ENCODE results near the gene RNF180.

RNF180 gene

GRCh38 chr5:64165500-64166200, at the start of gene RNF180:
TSS of gene RNF180 (plus strand) at chr5:64165843. CDS start at chr5:64200808, 34,965 bp downstream.
- TF ChIP-seq CTCF (conservative IDR thresholded peaks at IDR 0.05; ENCODE audit: control insufficient read depth, insufficient read depth, low read depth, low read length) = no peak
- peak within 1 kb of the TSS; percentile 54 for H3K4me3 ChIP-seq (ENCODE audit: control insufficient read depth, low read depth, low read length)
- DNase-seq (ENCODE audit: low read depth) = peak; percentile 20

- TF ChIP-seq CTCF (conservative IDR thresholded peaks at IDR 0.05; ENCODE audit: control insufficient read depth, insufficient read depth, low read depth, low read length) = no peak
Observed at GRCh38 chr5:64125521-64125920, 40.1 kb upstream of the RNF180 start.

GRCh38 chr5:64126202-64126741, 39.4 kb upstream of the RNF180 start:
- DNase-seq (ENCODE audit: low read depth) = no peak
- no peak for TF ChIP-seq CTCF (conservative IDR thresholded peaks at IDR 0.05; ENCODE audit: control insufficient read depth, insufficient read depth, low read depth, low read length)
- H3K4me3 ChIP-seq (ENCODE audit: control insufficient read depth, low read depth, low read length) = no peak overlapping the region

More at GRCh38 chr5:64125521-64125920, 40.1 kb upstream of the RNF180 start:
- H3K4me3 ChIP-seq (ENCODE audit: control insufficient read depth, low read depth, low read length) = no peak overlapping the region
- no peak for DNase-seq (ENCODE audit: low read depth)

- DNase-seq (ENCODE audit: low read depth) = no peak
- no peak for TF ChIP-seq CTCF (conservative IDR thresholded peaks at IDR 0.05; ENCODE audit: control insufficient read depth, insufficient read depth, low read depth, low read length)
- H3K4me3 ChIP-seq (ENCODE audit: control insufficient read depth, low read depth, low read length) = no peak overlapping the region
Observed at GRCh38 chr5:64140018-64140417, 25.6 kb upstream of the RNF180 start.

- H3K4me3 ChIP-seq (ENCODE audit: control insufficient read depth, low read depth, low read length) = no peak overlapping the region
- no peak for TF ChIP-seq CTCF (conservative IDR thresholded peaks at IDR 0.05; ENCODE audit: control insufficient read depth, insufficient read depth, low read depth, low read length)
- DNase-seq (ENCODE audit: low read depth) = peak; percentile 72
Observed at GRCh38 chr5:64144425-64145215, 21.0 kb upstream of the RNF180 start.

- H3K4me3 ChIP-seq (ENCODE audit: control insufficient read depth, low read depth, low read length) = no peak overlapping the region
- no peak for DNase-seq (ENCODE audit: low read depth)
- TF ChIP-seq CTCF (conservative IDR thresholded peaks at IDR 0.05; ENCODE audit: control insufficient read depth, insufficient read depth, low read depth, low read length) = no peak
Observed at GRCh38 chr5:64145216-64145895, 20.3 kb upstream of the RNF180 start.

All from fibroblast of mammary gland (primary cell).